ENCODE measurements around the gene RALA. TPM values are rescaled to one million over a fixed set of nuclear protein-coding genes. Genes with fewer than 3 reads are reported as not detected.
"Not testable (repeated sequence)": the region's sequence is repeated elsewhere in the genome, so short reads cannot be mapped to it uniquely, and the experiment has no call there.

Gene RALA
- total RNA-seq, 1 experiment from 2014 or later: 19.2 TPM

DNA sequence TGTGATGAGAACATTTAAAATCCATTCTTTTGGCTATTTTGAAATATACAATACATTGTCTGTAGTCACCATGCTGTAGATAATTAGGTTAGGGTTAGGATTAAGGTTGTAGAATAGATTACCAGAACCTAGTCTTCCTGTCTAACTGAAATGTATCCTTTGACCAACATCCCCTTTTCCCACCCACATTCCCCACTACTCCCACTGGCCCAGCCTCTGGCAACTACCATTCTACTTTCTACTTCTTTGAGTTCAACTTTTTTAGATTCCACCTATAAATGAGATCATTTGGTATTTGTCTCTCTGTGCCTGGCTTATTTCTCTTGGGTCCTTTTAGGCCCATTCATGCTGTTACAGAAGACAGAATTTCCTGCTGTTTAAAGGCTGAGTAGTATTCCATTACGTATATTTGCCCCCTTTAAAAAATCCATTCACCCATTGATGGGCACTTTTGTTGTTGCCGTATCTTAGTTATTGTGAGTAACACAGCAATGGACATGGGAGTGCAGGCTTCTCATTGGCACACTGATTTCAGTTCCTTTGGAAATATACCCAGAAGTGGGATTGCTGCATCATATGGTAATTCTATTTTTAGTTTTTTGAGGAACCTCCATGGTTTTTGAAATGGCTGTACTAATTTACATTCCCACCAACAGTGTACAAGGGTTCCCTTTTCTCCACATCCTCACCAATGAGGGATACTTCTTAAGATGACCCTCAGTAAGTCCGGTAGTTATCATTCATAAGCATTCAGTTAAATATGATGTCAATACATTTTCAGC, 104.0 kb downstream of the RALA start:
- no peak for DNase-seq (ENCODE audit: low read depth)

DNA sequence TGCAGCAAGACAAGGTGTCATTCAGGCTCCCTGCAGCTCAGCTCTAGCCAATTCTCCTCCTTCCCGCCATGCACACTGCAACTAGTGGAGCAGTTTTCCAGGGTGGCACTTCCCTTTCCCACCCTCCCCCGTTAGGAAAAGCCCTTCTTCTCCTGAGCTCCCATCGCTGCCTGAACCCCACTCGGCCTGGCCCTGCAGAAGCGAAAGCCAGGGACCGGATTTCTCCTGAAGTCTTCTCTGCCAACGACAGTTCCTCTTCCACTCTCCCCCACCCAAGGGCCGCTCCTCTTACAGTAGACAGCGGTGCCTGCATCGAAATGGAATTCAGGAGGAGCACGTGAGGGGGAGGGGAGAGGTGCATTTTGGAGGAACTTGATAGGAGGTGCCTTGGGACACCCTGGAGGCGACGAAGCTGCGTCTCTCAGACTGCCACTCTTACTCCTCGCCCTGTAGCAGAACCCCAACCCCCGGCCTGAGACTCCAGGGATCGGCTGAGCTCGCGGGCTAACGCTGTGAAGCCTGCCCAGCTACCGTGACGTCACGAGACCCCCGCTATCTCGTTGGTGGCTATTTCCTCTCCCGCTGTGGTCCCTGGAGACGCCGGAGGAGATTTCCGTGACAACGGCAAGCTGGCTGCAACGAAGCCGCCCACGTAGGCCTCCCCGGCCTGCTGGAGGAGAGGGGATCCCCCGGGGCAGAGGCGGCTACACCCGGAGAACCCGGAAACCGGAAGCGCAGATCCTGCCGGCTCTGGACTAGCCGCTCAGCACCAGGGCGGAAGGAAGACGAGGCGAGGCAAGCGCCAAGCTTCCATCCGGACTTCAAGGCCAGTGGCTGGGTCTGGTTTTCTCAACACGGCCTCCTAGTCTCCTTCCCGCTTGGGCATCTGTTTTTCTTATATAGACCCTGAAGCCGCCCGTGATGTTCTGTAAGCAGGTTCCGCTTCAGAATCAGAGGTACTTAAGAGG, 109.7 kb downstream of the RALA start:
- peak; percentile 99 for DNase-seq (ENCODE audit: low read depth)

- DNase-seq (ENCODE audit: low read depth): peak; percentile 81
Observed at GRCh38 chr7:39733881-39734632, 110.7 kb downstream of the RALA start.

- no peak for DNase-seq (ENCODE audit: low read depth)
Observed at GRCh38 chr7:39734633-39735004, 111.2 kb downstream of the RALA start.

- DNase-seq (ENCODE audit: low read depth): peak; percentile 76
Observed at GRCh38 chr7:39735903-39736302, 112.5 kb downstream of the RALA start.

- no peak for DNase-seq (ENCODE audit: low read depth)
Observed at GRCh38 chr7:39741942-39742623, 118.7 kb downstream of the RALA start.

DNA sequence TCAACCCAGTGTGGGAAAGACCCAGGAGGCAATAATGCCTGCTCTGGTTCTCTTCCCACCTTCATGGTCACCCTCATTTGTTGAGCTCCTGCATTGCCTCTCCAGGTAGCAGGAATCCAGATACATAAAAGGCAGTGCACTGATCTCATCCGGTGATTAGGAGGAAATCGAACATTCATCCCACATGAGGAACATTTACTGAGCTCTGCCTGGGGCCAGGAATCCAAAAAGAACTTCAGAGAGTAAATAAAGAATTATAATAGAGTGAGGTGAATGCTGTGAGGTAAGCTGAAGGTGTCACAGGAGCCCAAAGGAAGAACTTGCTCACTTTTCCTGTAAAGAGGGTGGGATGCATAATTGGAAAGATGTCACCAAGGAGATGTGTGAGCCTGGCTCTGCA, 121.2 kb downstream of the RALA start:
- no peak for DNase-seq (ENCODE audit: low read depth)

- peak; percentile 67 for DNase-seq (ENCODE audit: low read depth)
Observed at GRCh38 chr7:39745320-39745719, 121.9 kb downstream of the RALA start.

DNA sequence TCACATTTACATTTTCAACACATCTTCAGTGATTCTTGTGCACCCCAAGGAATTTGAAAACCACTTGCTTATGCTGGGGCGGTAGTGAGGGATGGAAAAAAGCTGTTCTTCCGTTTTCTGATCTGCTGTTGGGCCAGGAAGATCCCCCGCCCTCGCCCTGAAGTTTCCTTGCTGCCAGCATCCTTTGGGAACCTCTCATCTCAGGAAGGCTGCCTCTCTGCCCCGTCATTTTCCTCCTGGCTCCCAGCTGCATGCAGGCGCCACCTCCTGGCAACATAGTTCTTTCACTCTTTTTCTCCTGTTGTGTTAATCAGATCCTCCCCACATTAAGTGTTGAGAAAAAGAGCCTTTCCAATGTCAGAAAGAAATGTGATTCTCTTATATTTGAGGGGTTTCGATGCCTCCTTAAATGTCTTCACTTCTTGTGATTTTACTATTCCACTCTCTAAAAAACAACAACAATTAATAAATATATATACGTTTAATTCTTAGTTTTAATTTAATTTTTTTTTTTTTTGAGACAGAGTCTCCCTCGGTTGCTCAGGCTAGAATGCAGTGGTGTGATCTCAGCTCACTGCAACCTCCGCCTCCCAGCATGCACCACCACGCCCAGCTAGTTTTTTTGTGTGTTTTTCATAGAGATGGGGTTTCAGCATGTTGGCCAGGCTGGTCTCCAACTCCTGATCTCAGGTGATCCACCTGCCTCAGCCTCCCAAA, 122.9 kb downstream of the RALA start:
- peak; percentile 82 for DNase-seq (ENCODE audit: low read depth)

DNA sequence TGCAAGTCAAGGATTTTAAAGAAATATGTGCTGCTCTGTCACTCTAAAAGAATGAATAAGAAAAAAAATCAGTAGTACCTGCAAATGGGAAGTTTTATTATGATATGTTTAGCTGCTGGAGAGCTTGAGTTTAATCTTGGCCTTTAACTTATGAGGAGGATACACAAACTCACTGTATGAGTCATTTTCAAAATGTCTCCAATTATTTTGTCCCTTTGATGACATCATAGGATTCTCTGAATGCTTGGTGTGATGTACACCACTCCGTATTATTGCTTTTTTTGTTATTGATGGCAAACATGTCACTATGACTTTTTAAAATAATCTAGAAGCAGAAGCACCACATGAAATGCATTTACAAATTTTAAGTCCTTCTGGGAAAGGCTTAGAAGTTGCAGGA, 125.8 kb downstream of the RALA start:
- peak; percentile 63 for DNase-seq (ENCODE audit: low read depth)

- DNase-seq (ENCODE audit: low read depth): no peak
Observed at GRCh38 chr7:39749717-39750116, 126.3 kb downstream of the RALA start.

DNA sequence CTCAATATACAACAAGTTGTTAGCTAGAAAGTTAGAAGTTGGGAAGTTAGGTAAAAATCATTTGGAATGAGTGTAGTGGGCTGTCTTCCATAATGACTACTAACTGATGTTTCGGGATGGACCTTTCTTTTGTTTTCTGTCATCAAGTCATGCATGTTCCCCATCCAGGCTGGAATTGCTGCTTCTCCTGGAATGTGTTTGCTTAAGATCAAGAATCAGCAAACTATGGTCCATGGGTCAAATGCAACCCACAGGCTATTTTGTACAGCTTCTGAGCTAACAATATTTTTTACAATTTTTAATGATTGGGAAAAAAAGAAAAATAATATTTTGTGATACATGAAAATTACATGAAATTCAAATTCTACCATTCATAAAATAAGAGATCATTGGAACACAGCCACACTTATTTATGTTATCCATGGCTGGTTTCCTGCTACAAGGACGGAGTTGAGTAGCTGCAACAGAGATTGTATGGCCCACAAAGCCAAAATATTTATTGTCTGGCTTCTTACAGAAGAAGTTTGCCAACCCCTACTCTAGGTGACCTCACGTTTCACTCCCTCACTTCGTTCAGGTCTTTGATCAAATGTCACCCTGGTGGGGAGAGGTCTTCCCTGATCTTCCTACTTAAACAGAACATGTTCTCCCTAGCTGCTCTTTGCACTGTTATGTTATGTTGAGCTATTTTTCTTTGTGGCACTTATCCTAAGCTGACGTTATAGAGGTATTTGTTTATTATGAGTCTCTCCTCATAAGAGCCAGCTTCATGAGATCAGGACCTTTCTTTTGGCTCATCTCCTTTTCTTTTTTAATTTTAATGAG, 127.1 kb downstream of the RALA start:
- no peak for DNase-seq (ENCODE audit: low read depth)

- DNase-seq (ENCODE audit: low read depth): not testable (repeated sequence)
Observed at GRCh38 chr7:39753237-39753636, 129.9 kb downstream of the RALA start.

DNA sequence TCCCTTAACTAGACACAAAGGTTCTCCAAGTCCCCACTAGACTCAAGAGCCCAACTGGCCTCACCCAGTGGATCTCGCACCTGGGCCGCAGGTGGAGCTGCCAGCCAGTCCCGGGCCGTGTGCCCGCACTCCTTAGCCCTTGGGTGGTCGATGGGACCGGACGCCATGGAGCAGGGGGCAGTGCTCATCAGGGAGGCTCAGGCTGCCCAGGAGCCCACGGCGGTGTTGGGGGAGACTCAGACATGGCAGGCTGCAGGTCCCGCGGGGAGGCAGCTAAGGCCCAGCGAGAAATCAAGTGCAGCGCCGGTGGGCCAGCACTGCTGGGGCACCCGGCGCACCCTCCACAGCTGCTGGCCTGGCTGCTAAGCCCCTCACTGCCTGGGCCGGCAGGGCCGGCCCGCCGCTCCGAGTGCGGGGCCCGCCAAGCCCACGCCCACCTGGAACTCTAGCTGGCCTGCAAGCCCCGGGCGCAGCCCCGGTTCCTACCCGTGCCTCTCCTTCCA, 130.5 kb downstream of the RALA start:
- no peak for DNase-seq (ENCODE audit: low read depth)

GRCh38 chr7:39754326-39755120, 131.2 kb downstream of the RALA start:
- peak; percentile 82 for DNase-seq (ENCODE audit: low read depth)

DNA sequence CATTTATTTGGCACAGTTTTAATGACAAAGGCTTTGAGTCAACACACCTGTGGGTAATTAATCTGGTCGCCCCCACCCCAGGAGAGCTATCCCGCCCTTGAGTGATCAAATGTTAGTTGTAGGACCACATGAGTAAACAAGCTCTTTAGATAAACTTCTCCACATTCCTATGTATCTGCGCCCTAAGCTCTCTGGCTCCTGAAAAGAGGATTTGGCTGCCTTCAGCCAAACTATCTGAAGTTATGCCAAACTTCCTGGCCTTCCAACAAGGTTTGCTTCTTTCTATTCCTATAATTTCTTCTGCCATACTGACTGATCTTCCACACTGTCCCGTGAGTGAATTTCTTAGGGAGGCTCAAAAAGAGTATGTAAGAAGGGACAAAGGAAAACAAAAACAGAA, 134.2 kb downstream of the RALA start:
- no peak for DNase-seq (ENCODE audit: low read depth)

All from RPMI7951 (cell line).